Myocyte (in vitro differentiated cells): ENCODE measurements around the gene PLA2G6. TPM values are rescaled to one million over a fixed set of nuclear protein-coding genes. Genes with fewer than 3 reads are reported as not detected.
A peak's percentile ranks its signal among the peaks of the same experiment; 100 is the strongest.
"Not testable (repeated sequence)": the region's sequence is repeated elsewhere in the genome, so short reads cannot be mapped to it uniquely, and the experiment has no call there.

ENCODE experiments used
- DNase-seq: peaks from one replicate; pipeline ENCODE4 v3.0.0-alpha.2; 2012; ENCODE audit warnings: low read depth
- total RNA-seq: library from RNA; depleted of rRNA; stranded (reverse); fragments of >200 nt; gene quantifications from 2 replicates; pipeline ENCODE4 v1.2.3, GENCODE V29; 2014

Gene PLA2G6
- total RNA-seq, 1 donor from 2014 or later: 18.9 TPM

- DNase-seq: no peak
Measured at GRCh38 chr22:38133331-38133730, 48.3 kb downstream of the PLA2G6 start.

- no peak for DNase-seq
Measured at GRCh38 chr22:38132794-38133193, 48.8 kb downstream of the PLA2G6 start.

GRCh38 chr22:38132136-38132535, 49.5 kb downstream of the PLA2G6 start:
- DNase-seq: no peak

GRCh38 chr22:38131399-38131798, 50.2 kb downstream of the PLA2G6 start:
- DNase-seq: no peak

- DNase-seq: no peak
Measured at GRCh38 chr22:38129856-38130255, 51.8 kb downstream of the PLA2G6 start.

- no peak for DNase-seq
Measured at GRCh38 chr22:38129021-38129420, 52.6 kb downstream of the PLA2G6 start.

GRCh38 chr22:38127869-38128268, 53.8 kb downstream of the PLA2G6 start:
- DNase-seq: no peak

- no peak for DNase-seq
Measured at GRCh38 chr22:38126928-38127668, 54.5 kb downstream of the PLA2G6 start.

GRCh38 chr22:38125751-38126201, 55.9 kb downstream of the PLA2G6 start:
- DNase-seq: no peak

GRCh38 chr22:38125038-38125610, 56.5 kb downstream of the PLA2G6 start:
- DNase-seq: no peak

GRCh38 chr22:38124236-38124974, 57.2 kb downstream of the PLA2G6 start:
- no peak for DNase-seq

- no peak for DNase-seq
Measured at GRCh38 chr22:38122616-38123015, 59.0 kb downstream of the PLA2G6 start.

- DNase-seq: no peak
Measured at GRCh38 chr22:38120359-38121110, 61.1 kb downstream of the PLA2G6 start.

- DNase-seq: not testable (repeated sequence)
Measured at GRCh38 chr22:38118747-38119146, 62.9 kb downstream of the PLA2G6 start.

GRCh38 chr22:38118182-38118581, 63.4 kb downstream of the PLA2G6 start:
- no peak for DNase-seq

GRCh38 chr22:38117556-38117955, 64.1 kb downstream of the PLA2G6 start:
- DNase-seq: not testable (repeated sequence)

GRCh38 chr22:38115423-38116205, 66.0 kb downstream of the PLA2G6 start:
- DNase-seq: no peak

- peak; percentile 87 for DNase-seq
Measured at GRCh38 chr22:38114484-38115398, 66.9 kb downstream of the PLA2G6 start.

- DNase-seq: no peak
Measured at GRCh38 chr22:38112381-38112780, 69.2 kb downstream of the PLA2G6 start.

- no peak for DNase-seq
Measured at GRCh38 chr22:38111925-38112355, 69.7 kb downstream of the PLA2G6 start.
